Suppressor macrophage treated with lipopolysaccharide for 4 hours (primary cell): ENCODE data around the gene CLDN24.

Source experiments
- DNase-seq: peaks from one replicate; pipeline ENCODE4 v3.0.0-alpha.2; 2020

Gene CLDN24

GRCh38 chr4:183272384-183272783 lies 49.8 kb downstream of the CLDN24 start:
- no peak for DNase-seq
